CD4-positive, alpha-beta T cell (primary cell): ENCODE data around the gene KIAA1755. TPM values are rescaled to one million over a fixed set of nuclear protein-coding genes. Genes with fewer than 3 reads are reported as not detected.

Experiments
- ATAC-seq: fragments of 200-7000 bp; cut with Tn5 transposase; one replicate; pipeline ENCODE4 v1.10.0; 2022; ENCODE audit warnings: mild to moderate bottlenecking; ENCODE audit not compliant: poor library complexity
- CTCF ChIA-PET: fragments of 350-600 bp; sonication (Branson Sonifier 250); formaldehyde crosslinking; loops from one replicate; lab custom pipeline; 2021; ENCODE audit warnings: antibody characterized with exemption, inconsistent platforms; lab: Charles Lee
- POLR2A ChIA-PET: fragments of 350-600 bp; sonication (Branson Sonifier 250); formaldehyde crosslinking; loops from one replicate; lab custom pipeline; 2021; ENCODE audit warnings: antibody characterized with exemption, inconsistent platforms; lab: Charles Lee
- DNase-seq, 14 experiments: peaks; one replicate each; pipeline ENCODE4 v3.0.0-alpha.2; 2013 to 2020; ENCODE audit warnings: mixed read lengths in 2 of 14
- H3K27ac ChIP-seq, 2 donors: one replicate each; pipeline versions ENCODE4 v1.5.1 to v1.7.0; 2013; ENCODE audit warnings: low read length in 2 of 2, low read depth in 1 of 2, mild to moderate bottlenecking in 1 of 2
- H3K27me3 ChIP-seq, 2 experiments: 1 replicate in 1 of 2; 2 replicates in 1 of 2; pipeline versions ENCODE4 v1.6.1 to v1.7.0; 2013; ENCODE audit warnings: low read length in 2 of 2, control low read depth in 1 of 2, mild to moderate bottlenecking in 1 of 2, moderate library complexity in 1 of 2; ENCODE audit not compliant: insufficient read depth in 2 of 2, control insufficient read depth in 1 of 2
- H3K36me3 ChIP-seq: one replicate; pipeline ENCODE4 v1.6.1; 2013; ENCODE audit warnings: low read length, control low read depth; ENCODE audit not compliant: insufficient read depth
- H3K4me1 ChIP-seq: one replicate; pipeline ENCODE4 v1.6.1; 2013; ENCODE audit warnings: low read length, control low read depth; ENCODE audit not compliant: insufficient read depth
- H3K4me3 ChIP-seq: one replicate; pipeline ENCODE4 v1.5.1; 2013; ENCODE audit warnings: mild to moderate bottlenecking, low read length, moderate library complexity
- H3K9me3 ChIP-seq, 2 experiments: 1 replicate in 1 of 2; 2 replicates in 1 of 2; pipeline versions ENCODE4 v1.6.1 to v1.7.0; 2013; ENCODE audit warnings: low read length in 2 of 2, mild to moderate bottlenecking in 2 of 2, control low read depth in 1 of 2, moderate library complexity in 1 of 2; ENCODE audit not compliant: control insufficient read depth in 1 of 2, insufficient read depth in 1 of 2
- H3K27ac Mint-ChIP-seq: one replicate; pipeline ENCODE4 v1.8.0; 2020; ENCODE audit warnings: mixed read lengths
- H3K27me3 Mint-ChIP-seq: one replicate; pipeline ENCODE4 v1.8.0; 2021; ENCODE audit warnings: mixed read lengths
- H3K36me3 Mint-ChIP-seq: one replicate; pipeline ENCODE4 v1.8.0; 2021; ENCODE audit warnings: low read depth, mixed read lengths
- H3K4me1 Mint-ChIP-seq: one replicate; pipeline ENCODE4 v1.8.0; 2021; ENCODE audit warnings: low read depth, mixed read lengths
- H3K4me3 Mint-ChIP-seq: one replicate; pipeline ENCODE4 v1.8.0; 2020; ENCODE audit warnings: mild to moderate bottlenecking, mixed read lengths
- H3K9me3 Mint-ChIP-seq: one replicate; pipeline ENCODE4 v1.8.0; 2020; ENCODE audit warnings: mixed read lengths
- intact Hi-C, 2 experiments: fragments of 100-400 bp; cut with DNase I in 1 of 2; cut with micrococcal nuclease in 1 of 2; formaldehyde crosslinking; loops; one replicate each; pipeline versions ENCODE4 v1.15.1 to v1.9.0; 2023 to 2025; cut with DNase I, micrococcal nuclease
- total RNA-seq, 174 experiments: library from RNA in 2 of 174; stranded (reverse) in 2 of 174; gene quantifications; one replicate each; pipeline ENCODE4 v1.2.3 and lab custom pipeline; 2021 to 2026
- TF ChIP-seq, protein P1 (sequence below): fragments of 200-600 bp; IDR thresholded peaks from one replicate; pipeline ENCODE4 v1.8.0; 2022; ENCODE audit warnings: antibody characterized with exemption, mild to moderate bottlenecking

KIAA1755 gene
- total RNA-seq, 2 experiments from 2014 or later: not detected

DNA sequence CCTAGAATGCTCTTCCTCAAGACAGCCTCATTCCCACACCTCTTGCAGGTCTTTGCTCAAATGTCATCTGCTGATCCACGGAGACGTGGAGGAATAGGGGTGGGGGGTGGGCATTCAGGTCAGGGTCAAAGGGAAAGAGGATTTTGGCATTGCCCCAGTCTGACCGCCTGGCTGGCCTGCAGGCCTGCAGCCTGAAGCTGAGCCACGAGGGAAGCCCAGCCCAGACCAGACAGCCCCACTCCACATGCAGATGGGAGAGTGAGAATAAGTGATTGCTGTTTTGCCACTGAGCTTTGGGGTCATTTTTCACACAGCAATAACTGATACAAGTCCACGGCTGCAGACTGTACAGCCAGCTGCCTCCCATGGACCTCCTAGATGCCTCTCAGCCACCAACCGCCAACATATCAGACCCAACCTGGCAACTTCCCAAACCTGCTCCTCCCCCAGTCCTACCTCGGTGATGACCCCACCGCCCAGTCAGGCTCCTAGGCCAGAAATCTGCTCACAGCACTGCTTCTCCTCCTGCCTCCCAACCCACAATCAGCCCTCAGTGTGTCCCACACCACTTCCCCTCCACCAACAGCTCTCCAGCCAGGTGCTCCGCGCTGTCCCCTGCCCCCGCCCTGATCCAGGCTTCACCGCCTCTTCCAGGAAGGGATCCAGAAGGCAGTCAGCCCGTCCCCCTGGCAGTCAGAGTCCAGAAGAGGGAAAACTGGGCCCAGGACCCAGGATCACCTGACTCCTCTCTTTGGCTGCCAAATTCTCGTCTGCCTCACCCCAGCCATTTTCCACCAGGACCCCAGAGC lies 14.0 kb downstream of the KIAA1755 start:
- POLR2A ChIA-PET: no interaction called here
- Histone ChIP-seq H3K36me3 (no peaks in the 10 kb centered on the region), H3K4me3 (no peak overlapping the region), H3K27ac (no peak overlapping the region), H3K9me3 (peaks cover 10 to 32% of the 10 kb centered on the region in 2 experiments), H3K27me3 (peaks cover 0 to 2% of the 10 kb centered on the region in 2 experiments), H3K4me1 (no peaks in the 10 kb centered on the region)
- ATAC-seq (no peak), DNase-seq (no peak)
- Mint-ChIP-seq H3K4me3 (no peak overlapping the region), H3K27ac (no peak overlapping the region), H3K36me3 (no peaks in the 10 kb centered on the region), H3K27me3 (peaks cover 22% of the 10 kb centered on the region), H3K9me3 (peaks cover 7% of the 10 kb centered on the region), H3K4me1 (no peaks in the 10 kb centered on the region)
- CTCF ChIA-PET: no interaction called here
- TF ChIP-seq, protein P1, sequence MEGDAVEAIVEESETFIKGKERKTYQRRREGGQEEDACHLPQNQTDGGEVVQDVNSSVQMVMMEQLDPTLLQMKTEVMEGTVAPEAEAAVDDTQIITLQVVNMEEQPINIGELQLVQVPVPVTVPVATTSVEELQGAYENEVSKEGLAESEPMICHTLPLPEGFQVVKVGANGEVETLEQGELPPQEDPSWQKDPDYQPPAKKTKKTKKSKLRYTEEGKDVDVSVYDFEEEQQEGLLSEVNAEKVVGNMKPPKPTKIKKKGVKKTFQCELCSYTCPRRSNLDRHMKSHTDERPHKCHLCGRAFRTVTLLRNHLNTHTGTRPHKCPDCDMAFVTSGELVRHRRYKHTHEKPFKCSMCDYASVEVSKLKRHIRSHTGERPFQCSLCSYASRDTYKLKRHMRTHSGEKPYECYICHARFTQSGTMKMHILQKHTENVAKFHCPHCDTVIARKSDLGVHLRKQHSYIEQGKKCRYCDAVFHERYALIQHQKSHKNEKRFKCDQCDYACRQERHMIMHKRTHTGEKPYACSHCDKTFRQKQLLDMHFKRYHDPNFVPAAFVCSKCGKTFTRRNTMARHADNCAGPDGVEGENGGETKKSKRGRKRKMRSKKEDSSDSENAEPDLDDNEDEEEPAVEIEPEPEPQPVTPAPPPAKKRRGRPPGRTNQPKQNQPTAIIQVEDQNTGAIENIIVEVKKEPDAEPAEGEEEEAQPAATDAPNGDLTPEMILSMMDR: no peak
- intact Hi-C loops: no loop called here

DNA sequence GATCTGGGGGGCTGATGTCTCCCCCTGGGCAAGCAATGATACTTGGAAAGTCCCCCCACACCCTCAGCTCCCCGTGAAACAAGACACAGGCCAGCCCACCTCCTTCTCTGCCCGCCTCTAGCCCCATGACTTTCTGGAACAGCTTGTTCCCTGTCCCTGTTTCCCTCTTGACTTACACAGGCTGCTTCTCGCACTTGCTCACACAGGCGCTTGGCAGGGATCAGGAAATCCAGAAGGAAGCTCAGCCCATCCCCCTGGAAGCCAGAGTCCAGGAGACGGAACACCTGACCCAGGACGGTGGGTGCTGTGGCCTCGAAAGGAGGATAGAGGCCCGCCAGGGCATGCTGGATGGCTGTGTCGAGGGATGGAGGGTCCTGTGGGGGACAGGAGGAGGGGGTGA lies 14.8 kb downstream of the KIAA1755 start:
- H3K27me3 ChIP-seq: peaks cover 0 to 8% of the 10 kb centered on the region in 2 experiments
- no peaks in the 10 kb centered on the region for H3K4me1 ChIP-seq
- POLR2A ChIA-PET: no interaction called here
- H3K27me3 Mint-ChIP-seq: peaks cover 22% of the 10 kb centered on the region
- no peak overlapping the region for H3K27ac ChIP-seq
- TF ChIP-seq, protein P1: no peak
- DNase-seq: no peak
- intact Hi-C loops: no loop called here
- no peaks in the 10 kb centered on the region for H3K36me3 ChIP-seq
- peaks cover 7% of the 10 kb centered on the region for H3K9me3 Mint-ChIP-seq
- peaks cover 18 to 40% of the 10 kb centered on the region in 2 experiments for H3K9me3 ChIP-seq
- no peaks in the 10 kb centered on the region for H3K36me3 Mint-ChIP-seq
- no peaks in the 10 kb centered on the region for H3K4me1 Mint-ChIP-seq
- no peak for ATAC-seq
- CTCF ChIA-PET: no interaction called here
- H3K27ac Mint-ChIP-seq: no peak overlapping the region
- no peak overlapping the region for H3K4me3 Mint-ChIP-seq
- H3K4me3 ChIP-seq: no peak overlapping the region

DNA sequence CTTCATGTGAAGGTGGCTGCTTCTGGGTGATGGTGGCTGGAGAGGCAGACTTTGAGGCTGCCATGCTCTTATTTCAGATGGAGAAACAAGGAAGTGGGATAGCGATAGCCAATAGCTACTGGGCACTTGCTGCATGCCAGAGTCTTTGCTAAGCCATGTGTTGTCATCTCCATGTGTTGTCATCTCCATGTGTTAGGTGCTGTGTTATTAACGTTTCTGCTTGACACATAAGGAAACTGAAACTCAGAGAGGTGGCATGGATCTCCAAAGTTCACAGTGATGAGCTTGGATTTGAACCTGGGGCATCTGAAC lies 16.9 kb downstream of the KIAA1755 start:
- no peaks in the 10 kb centered on the region for H3K4me1 ChIP-seq
- DNase-seq: no peak
- H3K9me3 ChIP-seq: peaks cover 18 to 50% of the 10 kb centered on the region in 2 experiments
- peaks cover 30% of the 10 kb centered on the region for H3K27me3 Mint-ChIP-seq
- CTCF ChIA-PET: no interaction called here
- H3K4me1 Mint-ChIP-seq: no peaks in the 10 kb centered on the region
- no peaks in the 10 kb centered on the region for H3K36me3 Mint-ChIP-seq
- no peak for ATAC-seq
- peaks cover 7% of the 10 kb centered on the region for H3K9me3 Mint-ChIP-seq
- H3K27ac ChIP-seq: no peak overlapping the region
- POLR2A ChIA-PET: no interaction called here
- TF ChIP-seq, protein P1: no peak
- no peak overlapping the region for H3K4me3 Mint-ChIP-seq
- peaks cover 0 to 12% of the 10 kb centered on the region in 2 experiments for H3K27me3 ChIP-seq
- intact Hi-C loops: no loop called here
- H3K36me3 ChIP-seq: no peaks in the 10 kb centered on the region
- H3K27ac Mint-ChIP-seq: no peak overlapping the region
- no peak overlapping the region for H3K4me3 ChIP-seq
